ENCODE data around the gene MRPL58. TPM values are rescaled to one million over a fixed set of nuclear protein-coding genes. Genes with fewer than 3 reads are reported as not detected.
A peak's percentile ranks its signal among the peaks of the same experiment; 100 is the strongest.
"Not testable (repeated sequence)": the region's sequence is repeated elsewhere in the genome, so short reads cannot be mapped to it uniquely, and the experiment has no call there.

Gene MRPL58
- total RNA-seq, 4 donors from 2014 or later: 18.2 to 26.4 (median 20.8) TPM

- no peak for DNase-seq
- intact Hi-C loops (cut with DNase I; ENCODE audit: low total_unique reads): no loop called here
- no peaks in the 10 kb centered on the region for H3K4me1 ChIP-seq
- no peaks in the 10 kb centered on the region for H3K36me3 ChIP-seq
- no peak overlapping the region for H3K4me3 ChIP-seq
- H3K27ac ChIP-seq: no peak overlapping the region
- TF ChIP-seq POLR2A (IDR thresholded peaks at IDR 0.05): no peak
- TF ChIP-seq CTCF (IDR thresholded peaks at IDR 0.05): no peak
- H3K27me3 ChIP-seq: no peaks in the 10 kb centered on the region
- H3K9me3 ChIP-seq: no peaks in the 10 kb centered on the region
Measured at GRCh38 chr17:75020331-75021110, 8.1 kb downstream of the MRPL58 start.

- Histone ChIP-seq H3K4me1 (no peaks in the 10 kb centered on the region), H3K4me3 (no peak overlapping the region), H3K9me3 (no peaks in the 10 kb centered on the region), H3K27ac (no peak overlapping the region), H3K27me3 (no peaks in the 10 kb centered on the region), H3K36me3 (no peaks in the 10 kb centered on the region)
- intact Hi-C loops (cut with DNase I; ENCODE audit: low total_unique reads): no loop called here
- TF ChIP-seq CTCF (IDR thresholded peaks at IDR 0.05) (no peak), POLR2A (IDR thresholded peaks at IDR 0.05) (no peak)
- DNase-seq: no peak
Measured at GRCh38 chr17:75024686-75025397, 12.4 kb downstream of the MRPL58 start.

GRCh38 chr17:75025398-75025734, 12.9 kb downstream of the MRPL58 start:
- H3K4me3 ChIP-seq; intact Hi-C loops (cut with DNase I; ENCODE audit: low total_unique reads); DNase-seq; H3K27me3 ChIP-seq; H3K27ac ChIP-seq; H3K36me3 ChIP-seq; H3K9me3 ChIP-seq; H3K4me1 ChIP-seq: not testable (repeated sequence)

- H3K4me1 ChIP-seq; H3K9me3 ChIP-seq; H3K27me3 ChIP-seq; H3K27ac ChIP-seq; H3K36me3 ChIP-seq; H3K4me3 ChIP-seq; intact Hi-C loops (cut with DNase I; ENCODE audit: low total_unique reads); DNase-seq: not testable (repeated sequence)
Measured at GRCh38 chr17:75026650-75027049, 14.2 kb downstream of the MRPL58 start.

- H3K36me3 ChIP-seq: no peaks in the 10 kb centered on the region
- no peak for DNase-seq
- peaks cover 0 to 6% of the 10 kb centered on the region in 2 donors for H3K4me1 ChIP-seq
- intact Hi-C loops (cut with DNase I; ENCODE audit: low total_unique reads): no loop called here
- H3K9me3 ChIP-seq: no peaks in the 10 kb centered on the region
- TF ChIP-seq POLR2A (IDR thresholded peaks at IDR 0.05): no peak
- TF ChIP-seq CTCF (IDR thresholded peaks at IDR 0.05): no peak
- H3K27ac ChIP-seq: no peak overlapping the region
- H3K27me3 ChIP-seq: no peaks in the 10 kb centered on the region
- H3K4me3 ChIP-seq: no peak overlapping the region
Measured at GRCh38 chr17:75030161-75030560, 17.7 kb downstream of the MRPL58 start.

- no peaks in the 10 kb centered on the region for H3K9me3 ChIP-seq
Measured at GRCh38 chr17:75031972-75032719, 19.7 kb downstream of the MRPL58 start.

More at GRCh38 chr17:75031972-75032719, 19.7 kb downstream of the MRPL58 start:
- Histone ChIP-seq H3K4me3 (peak overlapping the region; percentile 56 to 98), H3K27me3 (no peaks in the 10 kb centered on the region), H3K36me3 (no peaks in the 10 kb centered on the region), H3K27ac (peak overlapping the region; percentile 94 to 100), H3K4me1 (peaks cover 0 to 6% of the 10 kb centered on the region in 2 donors)
- TF ChIP-seq POLR2A (IDR thresholded peaks at IDR 0.05) (peak; percentile 14 to 24), CTCF (IDR thresholded peaks at IDR 0.05) (no peak)
- intact Hi-C loops (cut with DNase I; ENCODE audit: low total_unique reads): no loop called here
- DNase-seq: peak; percentile 81 to 88
